Measurements from ENCODE around the gene TMEM192. TPM values are rescaled to one million over a fixed set of nuclear protein-coding genes. Genes with fewer than 3 reads are reported as not detected.

Gene TMEM192
- 10 to 100 TPM; 10.6 to 19.6 TPM for total RNA-seq
- polyA plus RNA-seq = 10 to 100 TPM; 18.3 to 20.3 TPM

DNA sequence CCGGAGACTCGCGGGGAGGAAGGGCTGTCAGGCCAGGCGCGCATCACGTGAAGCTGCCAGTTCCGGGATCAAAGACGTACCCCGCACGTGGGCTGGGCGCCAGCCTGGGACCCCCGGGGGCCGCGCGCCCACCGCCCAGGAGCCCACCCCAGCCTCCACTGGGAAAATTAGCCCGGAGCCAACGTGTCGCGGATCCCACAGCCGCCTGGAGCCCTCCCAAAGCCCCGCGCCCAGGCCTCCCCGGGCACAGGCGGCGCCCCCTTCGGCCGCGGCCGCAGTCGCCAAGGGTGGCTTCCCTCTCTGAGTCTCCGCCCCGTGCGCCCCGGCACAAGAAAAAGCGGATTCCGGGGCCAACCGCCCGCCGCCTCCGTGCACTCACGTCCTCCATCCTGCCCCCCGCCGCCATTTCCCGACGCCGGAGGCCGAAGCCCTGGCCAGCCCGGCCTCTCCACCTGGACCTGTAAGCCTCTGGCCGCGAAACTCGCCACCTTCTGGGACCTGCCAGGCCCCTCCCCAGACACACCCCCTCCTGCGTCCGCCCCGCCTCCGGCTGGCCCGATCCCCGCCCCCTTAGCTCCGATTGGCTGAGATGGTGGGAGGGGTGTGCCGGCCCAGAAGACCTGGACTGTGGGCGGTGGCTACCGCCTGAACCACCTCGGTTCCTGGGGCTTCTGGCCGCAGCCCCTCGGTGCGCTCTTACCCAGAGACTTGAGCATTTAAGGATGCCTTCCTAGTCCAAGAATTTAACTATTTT lies at the start of gene TMEM192:
Gene TMEM192 (minus strand): TSS at position 493 of the 754 bp plus-strand sequence. CDS start 87 bp downstream, at position 406.
- peak within 1 kb of the TSS; percentile 61 to 97 for H3K9ac ChIP-seq (ENCODE audit: low read depth in 1 of 2, low read length in 2 of 2)
- H3K27ac ChIP-seq (ENCODE audit: low read depth in 1 of 2, low read length in 2 of 2) = peak within 1 kb of the TSS; percentile 98
- peaks cover 0 to 7% (median 4%) of the 10 kb centered on the region in 4 donors for H3K4me1 ChIP-seq (ENCODE audit: control insufficient read depth in 4 of 4, insufficient read depth in 4 of 4, low read length in 3 of 4)
- WGBS = under 1% methylated on average over 66 of the region's 66 CpGs
- H3K36me3 ChIP-seq (ENCODE audit: control insufficient read depth in 4 of 4, insufficient read depth in 3 of 4, low read depth in 1 of 4, low read length in 3 of 4) = no peaks in the 10 kb centered on the region
- peak within 1 kb of the TSS; percentile 84 to 95 (median 91) for H3K4me3 ChIP-seq (ENCODE audit: low read depth in 1 of 3, low read length in 3 of 3)
- no peaks in the 10 kb centered on the region for H3K9me3 ChIP-seq (ENCODE audit: control insufficient read depth in 4 of 4, low read length in 3 of 4)
- DNase-seq (ENCODE audit: low spot score) = peak; percentile 97
- no peaks in the 10 kb centered on the region for H3K27me3 ChIP-seq (ENCODE audit: control insufficient read depth in 4 of 4, insufficient read depth in 4 of 4, low read length in 3 of 4)
- TF ChIP-seq ZBTB33 (IDR thresholded peaks at IDR 0.05) (no peak), TAF1 (conservative IDR thresholded peaks at IDR 0.05) (no peak), MAX (IDR thresholded peaks at IDR 0.05) (no peak), SP1 (IDR thresholded peaks at IDR 0.05) (peak; percentile 94), JUND (IDR thresholded peaks at IDR 0.05) (no peak), RAD21 (IDR thresholded peaks at IDR 0.05) (no peak), YY1 (IDR thresholded peaks at IDR 0.05) (peak; percentile 90), HNF4A (conservative IDR thresholded peaks at IDR 0.05) (peak in 1 of 2 donors; percentile 22), HNF4G (IDR thresholded peaks at IDR 0.05) (peak; percentile 18), RXRA (IDR thresholded peaks at IDR 0.05) (no peak), FOXA1 (IDR thresholded peaks at IDR 0.05) (no peak), EGR1 (IDR thresholded peaks at IDR 0.05; ENCODE audit: low read depth in 2 of 2) (no peak), GABPA (IDR thresholded peaks at IDR 0.05 in 1 of 2, conservative IDR thresholded peaks at IDR 0.05 in 1 of 2) (peak in 1 of 2 donors; percentile 71), FOXA2 (IDR thresholded peaks at IDR 0.05) (no peak), NR2F2 (IDR thresholded peaks at IDR 0.05) (no peak)
- TF ChIP-seq, protein P1, sequence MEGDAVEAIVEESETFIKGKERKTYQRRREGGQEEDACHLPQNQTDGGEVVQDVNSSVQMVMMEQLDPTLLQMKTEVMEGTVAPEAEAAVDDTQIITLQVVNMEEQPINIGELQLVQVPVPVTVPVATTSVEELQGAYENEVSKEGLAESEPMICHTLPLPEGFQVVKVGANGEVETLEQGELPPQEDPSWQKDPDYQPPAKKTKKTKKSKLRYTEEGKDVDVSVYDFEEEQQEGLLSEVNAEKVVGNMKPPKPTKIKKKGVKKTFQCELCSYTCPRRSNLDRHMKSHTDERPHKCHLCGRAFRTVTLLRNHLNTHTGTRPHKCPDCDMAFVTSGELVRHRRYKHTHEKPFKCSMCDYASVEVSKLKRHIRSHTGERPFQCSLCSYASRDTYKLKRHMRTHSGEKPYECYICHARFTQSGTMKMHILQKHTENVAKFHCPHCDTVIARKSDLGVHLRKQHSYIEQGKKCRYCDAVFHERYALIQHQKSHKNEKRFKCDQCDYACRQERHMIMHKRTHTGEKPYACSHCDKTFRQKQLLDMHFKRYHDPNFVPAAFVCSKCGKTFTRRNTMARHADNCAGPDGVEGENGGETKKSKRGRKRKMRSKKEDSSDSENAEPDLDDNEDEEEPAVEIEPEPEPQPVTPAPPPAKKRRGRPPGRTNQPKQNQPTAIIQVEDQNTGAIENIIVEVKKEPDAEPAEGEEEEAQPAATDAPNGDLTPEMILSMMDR (IDR thresholded peaks at IDR 0.05; ENCODE audit: low read depth, low read length, missing input control) = peak; percentile 9
- TF ChIP-seq, protein P2, sequence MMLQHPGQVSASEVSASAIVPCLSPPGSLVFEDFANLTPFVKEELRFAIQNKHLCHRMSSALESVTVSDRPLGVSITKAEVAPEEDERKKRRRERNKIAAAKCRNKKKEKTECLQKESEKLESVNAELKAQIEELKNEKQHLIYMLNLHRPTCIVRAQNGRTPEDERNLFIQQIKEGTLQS (IDR thresholded peaks at IDR 0.05) = no peak
- TF ChIP-seq, protein P3, sequence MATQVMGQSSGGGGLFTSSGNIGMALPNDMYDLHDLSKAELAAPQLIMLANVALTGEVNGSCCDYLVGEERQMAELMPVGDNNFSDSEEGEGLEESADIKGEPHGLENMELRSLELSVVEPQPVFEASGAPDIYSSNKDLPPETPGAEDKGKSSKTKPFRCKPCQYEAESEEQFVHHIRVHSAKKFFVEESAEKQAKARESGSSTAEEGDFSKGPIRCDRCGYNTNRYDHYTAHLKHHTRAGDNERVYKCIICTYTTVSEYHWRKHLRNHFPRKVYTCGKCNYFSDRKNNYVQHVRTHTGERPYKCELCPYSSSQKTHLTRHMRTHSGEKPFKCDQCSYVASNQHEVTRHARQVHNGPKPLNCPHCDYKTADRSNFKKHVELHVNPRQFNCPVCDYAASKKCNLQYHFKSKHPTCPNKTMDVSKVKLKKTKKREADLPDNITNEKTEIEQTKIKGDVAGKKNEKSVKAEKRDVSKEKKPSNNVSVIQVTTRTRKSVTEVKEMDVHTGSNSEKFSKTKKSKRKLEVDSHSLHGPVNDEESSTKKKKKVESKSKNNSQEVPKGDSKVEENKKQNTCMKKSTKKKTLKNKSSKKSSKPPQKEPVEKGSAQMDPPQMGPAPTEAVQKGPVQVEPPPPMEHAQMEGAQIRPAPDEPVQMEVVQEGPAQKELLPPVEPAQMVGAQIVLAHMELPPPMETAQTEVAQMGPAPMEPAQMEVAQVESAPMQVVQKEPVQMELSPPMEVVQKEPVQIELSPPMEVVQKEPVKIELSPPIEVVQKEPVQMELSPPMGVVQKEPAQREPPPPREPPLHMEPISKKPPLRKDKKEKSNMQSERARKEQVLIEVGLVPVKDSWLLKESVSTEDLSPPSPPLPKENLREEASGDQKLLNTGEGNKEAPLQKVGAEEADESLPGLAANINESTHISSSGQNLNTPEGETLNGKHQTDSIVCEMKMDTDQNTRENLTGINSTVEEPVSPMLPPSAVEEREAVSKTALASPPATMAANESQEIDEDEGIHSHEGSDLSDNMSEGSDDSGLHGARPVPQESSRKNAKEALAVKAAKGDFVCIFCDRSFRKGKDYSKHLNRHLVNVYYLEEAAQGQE (IDR thresholded peaks at IDR 0.05) = peak; percentile 90

Data from liver (tissue), 9 donors.